Ishikawa (cell line): ENCODE results near the gene CREB3L2.

Experiments used
- EP300 ChIP-seq: IDR thresholded peaks from 2 replicates; pipeline ENCODE4 v1.6.1; 2012; ENCODE audit warnings: borderline replicate concordance
- NFIC ChIP-seq: IDR thresholded peaks from 2 replicates; pipeline ENCODE4 v1.6.1; 2012
- RAD21 ChIP-seq: IDR thresholded peaks from 2 replicates; pipeline ENCODE4 v1.6.1; 2012; ENCODE audit warnings: low read depth
- TAF1 ChIP-seq: IDR thresholded peaks from 2 replicates; pipeline ENCODE4 v1.6.1; 2012; ENCODE audit warnings: low read depth, mild to moderate bottlenecking
- TCF12 ChIP-seq: IDR thresholded peaks from 2 replicates; pipeline ENCODE4 v1.6.1; 2012; ENCODE audit warnings: low read depth
- ZBTB7A ChIP-seq: IDR thresholded peaks from 2 replicates; pipeline ENCODE4 v1.6.1; 2012; ENCODE audit warnings: low read depth
- TF ChIP-seq, protein P1 (sequence below): IDR thresholded peaks from 2 replicates; pipeline ENCODE4 v1.6.1; 2012; ENCODE audit warnings: low read depth, mild to moderate bottlenecking
- TF ChIP-seq, protein P2 (sequence below): IDR thresholded peaks from 2 replicates; pipeline ENCODE4 v1.6.1; 2012

DNA sequence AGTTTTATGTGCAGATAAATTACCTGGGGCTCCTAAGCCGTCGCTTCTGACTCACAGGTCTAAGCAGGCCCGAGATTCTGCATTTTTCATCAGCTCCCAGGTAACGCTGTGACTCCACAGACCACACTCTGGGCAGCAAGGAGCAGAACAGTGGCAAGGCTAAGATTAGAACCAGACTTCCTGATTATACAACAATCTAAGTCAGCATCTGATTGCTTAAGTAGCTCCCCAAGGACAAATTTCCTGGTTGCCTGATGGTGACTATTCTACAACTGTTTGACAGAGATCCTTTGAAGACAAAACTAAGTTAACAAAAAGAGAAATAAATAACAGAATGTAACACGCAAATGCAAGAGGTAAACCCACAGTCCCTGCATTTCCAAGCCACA lies 69.0 kb downstream of the CREB3L2 start:
- TF ChIP-seq EP300 (no peak), RAD21 (no peak), TAF1 (no peak), ZBTB7A (no peak), TCF12 (no peak), NFIC (no peak)
- TF ChIP-seq, protein P1, sequence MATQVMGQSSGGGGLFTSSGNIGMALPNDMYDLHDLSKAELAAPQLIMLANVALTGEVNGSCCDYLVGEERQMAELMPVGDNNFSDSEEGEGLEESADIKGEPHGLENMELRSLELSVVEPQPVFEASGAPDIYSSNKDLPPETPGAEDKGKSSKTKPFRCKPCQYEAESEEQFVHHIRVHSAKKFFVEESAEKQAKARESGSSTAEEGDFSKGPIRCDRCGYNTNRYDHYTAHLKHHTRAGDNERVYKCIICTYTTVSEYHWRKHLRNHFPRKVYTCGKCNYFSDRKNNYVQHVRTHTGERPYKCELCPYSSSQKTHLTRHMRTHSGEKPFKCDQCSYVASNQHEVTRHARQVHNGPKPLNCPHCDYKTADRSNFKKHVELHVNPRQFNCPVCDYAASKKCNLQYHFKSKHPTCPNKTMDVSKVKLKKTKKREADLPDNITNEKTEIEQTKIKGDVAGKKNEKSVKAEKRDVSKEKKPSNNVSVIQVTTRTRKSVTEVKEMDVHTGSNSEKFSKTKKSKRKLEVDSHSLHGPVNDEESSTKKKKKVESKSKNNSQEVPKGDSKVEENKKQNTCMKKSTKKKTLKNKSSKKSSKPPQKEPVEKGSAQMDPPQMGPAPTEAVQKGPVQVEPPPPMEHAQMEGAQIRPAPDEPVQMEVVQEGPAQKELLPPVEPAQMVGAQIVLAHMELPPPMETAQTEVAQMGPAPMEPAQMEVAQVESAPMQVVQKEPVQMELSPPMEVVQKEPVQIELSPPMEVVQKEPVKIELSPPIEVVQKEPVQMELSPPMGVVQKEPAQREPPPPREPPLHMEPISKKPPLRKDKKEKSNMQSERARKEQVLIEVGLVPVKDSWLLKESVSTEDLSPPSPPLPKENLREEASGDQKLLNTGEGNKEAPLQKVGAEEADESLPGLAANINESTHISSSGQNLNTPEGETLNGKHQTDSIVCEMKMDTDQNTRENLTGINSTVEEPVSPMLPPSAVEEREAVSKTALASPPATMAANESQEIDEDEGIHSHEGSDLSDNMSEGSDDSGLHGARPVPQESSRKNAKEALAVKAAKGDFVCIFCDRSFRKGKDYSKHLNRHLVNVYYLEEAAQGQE: no peak
- TF ChIP-seq, protein P2, sequence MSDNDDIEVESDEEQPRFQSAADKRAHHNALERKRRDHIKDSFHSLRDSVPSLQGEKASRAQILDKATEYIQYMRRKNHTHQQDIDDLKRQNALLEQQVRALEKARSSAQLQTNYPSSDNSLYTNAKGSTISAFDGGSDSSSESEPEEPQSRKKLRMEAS: no peak
